HEK293T (cell line): ENCODE data around the gene FSIP1.

Experiments
- BHLHE40 ChIP-seq: fragments of 450-650 bp; IDR thresholded peaks from 2 replicates; pipeline ENCODE4 v1.6.1; 2016; ENCODE audit warnings: mild to moderate bottlenecking, moderate library complexity, borderline replicate concordance
- ELF4 ChIP-seq: fragments of 450-650 bp; IDR thresholded peaks from 2 replicates; pipeline ENCODE4 v1.6.1; 2017; ENCODE audit warnings: antibody characterized with exemption
- FOXK2 ChIP-seq: fragments of 450-650 bp; IDR thresholded peaks from 2 replicates; pipeline ENCODE4 v1.6.1; 2016; ENCODE audit warnings: mild to moderate bottlenecking
- FOXM1 ChIP-seq: fragments of 450-650 bp; IDR thresholded peaks from 2 replicates; pipeline ENCODE4 v1.6.1; 2017; ENCODE audit warnings: mild to moderate bottlenecking, borderline replicate concordance
- HDGF ChIP-seq: fragments of 450-650 bp; IDR thresholded peaks from 2 replicates; pipeline ENCODE4 v1.6.1; 2017; ENCODE audit warnings: antibody characterized with exemption, borderline replicate concordance
- L3MBTL2 ChIP-seq: fragments of 450-650 bp; conservative IDR thresholded peaks from 2 replicates; pipeline ENCODE4 v1.6.1; 2016; ENCODE audit warnings: mild to moderate bottlenecking
- LEF1 ChIP-seq: fragments of 450-650 bp; IDR thresholded peaks from 2 replicates; pipeline ENCODE4 v1.6.1; 2017; ENCODE audit warnings: mild to moderate bottlenecking, borderline replicate concordance
- NFRKB ChIP-seq: fragments of 450-650 bp; IDR thresholded peaks from 2 replicates; pipeline ENCODE4 v1.6.1; 2016; ENCODE audit warnings: mild to moderate bottlenecking, moderate library complexity
- SP1 ChIP-seq: fragments of 450-650 bp; IDR thresholded peaks from 2 replicates; pipeline ENCODE4 v1.6.1; 2017
- SUZ12 ChIP-seq: fragments of 450-650 bp; IDR thresholded peaks from 2 replicates; pipeline ENCODE4 v1.6.1; 2016; ENCODE audit warnings: mild to moderate bottlenecking
- TARDBP ChIP-seq: fragments of 450-650 bp; IDR thresholded peaks from 2 replicates; pipeline ENCODE4 v1.6.1; 2016
- ZNF384 ChIP-seq: fragments of 450-650 bp; IDR thresholded peaks from 2 replicates; pipeline ENCODE4 v1.6.1; 2016
- TF ChIP-seq, protein P1 (sequence below): fragments of 450-650 bp; IDR thresholded peaks from 2 replicates; pipeline ENCODE4 v1.6.1; 2016

DNA sequence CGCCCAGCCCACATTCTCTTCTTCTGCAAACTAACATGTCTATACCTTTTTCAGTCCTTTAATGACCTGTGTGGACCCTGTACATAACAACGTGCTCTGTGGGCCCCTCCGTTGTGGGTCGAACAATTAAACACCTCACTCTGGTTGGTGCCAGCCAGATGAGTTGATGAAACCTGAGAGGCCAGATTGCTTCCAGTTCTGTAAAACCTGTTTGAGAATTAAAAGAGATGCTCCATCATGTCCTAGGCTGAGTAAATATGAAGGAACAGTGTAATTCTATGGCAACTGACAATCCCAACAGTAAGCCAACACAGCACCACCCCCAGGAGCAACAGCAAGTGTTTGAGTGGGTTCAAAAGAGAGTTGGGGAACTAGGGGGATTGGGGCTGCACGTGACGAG lies 207.5 kb downstream of the FSIP1 start:
- TF ChIP-seq FOXM1 (no peak), SUZ12 (no peak), BHLHE40 (no peak), NFRKB (no peak), TARDBP (no peak), SP1 (no peak), ZNF384 (no peak), ELF4 (no peak), FOXK2 (no peak), L3MBTL2 (no peak), HDGF (no peak), LEF1 (no peak)
- TF ChIP-seq, protein P1, sequence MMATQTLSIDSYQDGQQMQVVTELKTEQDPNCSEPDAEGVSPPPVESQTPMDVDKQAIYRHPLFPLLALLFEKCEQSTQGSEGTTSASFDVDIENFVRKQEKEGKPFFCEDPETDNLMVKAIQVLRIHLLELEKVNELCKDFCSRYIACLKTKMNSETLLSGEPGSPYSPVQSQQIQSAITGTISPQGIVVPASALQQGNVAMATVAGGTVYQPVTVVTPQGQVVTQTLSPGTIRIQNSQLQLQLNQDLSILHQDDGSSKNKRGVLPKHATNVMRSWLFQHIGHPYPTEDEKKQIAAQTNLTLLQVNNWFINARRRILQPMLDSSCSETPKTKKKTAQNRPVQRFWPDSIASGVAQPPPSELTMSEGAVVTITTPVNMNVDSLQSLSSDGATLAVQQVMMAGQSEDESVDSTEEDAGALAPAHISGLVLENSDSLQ, result no peak
